ENCODE measurements around the gene SLC66A2. TPM values are rescaled to one million over a fixed set of nuclear protein-coding genes. Genes with fewer than 3 reads are reported as not detected.

Gene SLC66A2
- total RNA-seq, 1 experiment from 2014 or later, result 30.5 TPM

DNA sequence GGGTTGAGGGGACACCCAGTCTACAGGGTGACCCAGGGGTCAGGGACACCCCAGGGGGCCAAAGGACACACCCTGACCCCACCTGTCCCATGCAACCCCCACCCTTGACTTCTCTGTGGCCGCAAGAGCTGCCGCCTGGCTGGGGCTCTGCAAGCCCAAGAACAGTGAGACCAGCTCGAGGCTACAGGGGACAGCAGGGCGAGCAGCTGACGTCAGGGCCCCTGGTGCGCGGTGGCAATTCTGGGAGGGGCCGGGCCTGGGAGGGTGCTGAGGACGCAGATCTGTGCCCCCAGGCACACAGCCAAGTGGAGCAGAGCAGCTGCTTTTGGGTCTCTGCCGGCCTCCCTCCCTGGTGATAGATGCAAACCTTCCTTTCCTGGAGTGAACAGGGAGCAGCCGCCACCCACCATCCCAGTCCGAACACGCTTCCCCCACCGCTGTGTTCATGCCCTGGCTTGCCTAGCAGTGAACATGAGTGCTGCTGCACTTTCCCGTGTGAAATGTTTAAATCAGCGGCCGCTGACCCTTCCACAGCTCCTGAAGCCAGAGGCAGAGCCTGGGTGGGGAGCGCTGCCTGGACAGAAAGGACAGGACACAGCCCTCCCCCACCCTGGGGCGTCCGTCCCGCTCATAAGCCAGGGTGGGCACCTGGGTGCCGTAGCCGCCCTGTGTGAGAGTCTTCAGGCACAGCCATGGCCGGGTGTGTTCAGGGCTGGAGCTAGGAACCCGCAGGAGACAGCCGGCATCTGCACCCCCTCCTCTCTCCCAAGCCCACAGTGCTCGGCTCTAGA is 46.9 kb downstream of the SLC66A2 start:
- DNase-seq (ENCODE audit: low read depth), result no peak

DNA sequence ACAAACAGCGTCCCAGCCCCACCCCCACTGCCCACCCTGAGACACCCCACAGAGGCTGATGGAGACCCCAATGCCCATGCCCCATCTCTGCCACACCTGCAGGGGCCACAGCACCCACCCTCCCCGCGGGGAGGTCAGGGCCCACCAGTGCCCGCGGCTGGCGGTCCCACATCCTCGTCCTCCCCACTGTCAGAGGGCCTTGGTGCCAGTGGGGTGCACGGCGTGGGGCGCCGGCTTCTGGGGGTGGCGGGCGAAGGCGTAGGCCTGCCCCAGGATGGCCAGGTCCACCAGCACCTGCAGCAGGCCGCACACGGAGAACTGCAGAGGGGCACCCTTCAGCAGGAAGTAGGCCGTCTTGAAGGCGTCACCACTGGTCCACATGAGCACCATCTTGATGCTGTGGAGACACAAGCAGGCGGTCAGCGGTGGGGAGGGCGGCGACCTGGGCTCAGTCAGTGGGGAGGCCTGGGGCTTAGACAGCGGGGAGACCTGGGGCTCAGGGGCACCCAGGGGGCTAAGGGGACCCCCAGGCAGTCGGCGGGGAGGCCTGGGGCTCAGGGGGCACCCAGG is 47.6 kb downstream of the SLC66A2 start:
- DNase-seq (ENCODE audit: low read depth), result no peak

DNA sequence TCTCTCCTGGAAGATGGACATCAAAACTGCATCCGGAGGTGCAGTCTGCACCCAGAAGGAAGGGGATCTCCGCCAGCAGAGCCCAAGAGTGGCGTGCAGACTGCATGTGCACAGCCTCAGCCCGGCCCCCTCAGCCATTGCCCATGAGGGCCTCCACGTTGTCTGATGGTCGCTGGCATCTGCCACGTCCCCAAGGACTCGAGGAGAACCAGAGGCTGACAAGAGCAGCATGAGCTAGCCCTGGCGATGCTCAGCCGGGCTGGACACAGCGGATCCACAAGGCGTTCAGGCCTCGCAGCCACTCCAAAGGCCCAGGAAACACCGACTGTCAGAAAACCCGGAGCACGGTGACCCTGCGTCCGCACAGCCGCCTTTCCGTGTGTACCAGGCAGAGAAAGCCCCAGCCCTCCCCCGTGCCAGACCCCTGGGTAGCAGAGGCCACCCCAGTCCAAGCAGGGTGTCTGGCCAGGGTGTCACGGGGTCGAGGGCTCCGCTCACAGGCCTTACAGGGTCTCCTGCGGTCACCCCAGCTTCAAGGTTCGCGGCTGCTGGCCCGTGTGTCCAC is 48.3 kb downstream of the SLC66A2 start:
- DNase-seq (ENCODE audit: low read depth), result no peak

DNA sequence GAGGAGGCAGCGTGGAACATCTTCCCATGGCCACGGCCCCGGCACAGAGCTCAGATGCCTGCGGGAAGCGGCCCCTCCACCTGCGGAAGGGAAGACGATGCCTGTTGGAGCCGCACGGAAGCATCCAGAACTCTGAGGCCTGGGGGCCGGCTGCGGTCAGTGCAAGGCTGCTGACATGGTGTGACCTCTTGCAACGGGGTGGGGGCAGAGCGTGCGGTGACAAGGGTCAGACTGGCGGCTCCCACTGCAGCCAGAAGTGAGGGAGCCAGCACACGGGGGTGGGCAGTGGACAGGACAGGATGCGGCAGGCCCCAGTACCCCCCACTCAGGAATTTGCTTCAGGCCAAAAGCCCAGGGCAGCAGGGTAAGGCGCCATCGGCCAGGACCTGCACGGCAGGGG is 48.8 kb downstream of the SLC66A2 start:
- DNase-seq (ENCODE audit: low read depth), result no peak

DNA sequence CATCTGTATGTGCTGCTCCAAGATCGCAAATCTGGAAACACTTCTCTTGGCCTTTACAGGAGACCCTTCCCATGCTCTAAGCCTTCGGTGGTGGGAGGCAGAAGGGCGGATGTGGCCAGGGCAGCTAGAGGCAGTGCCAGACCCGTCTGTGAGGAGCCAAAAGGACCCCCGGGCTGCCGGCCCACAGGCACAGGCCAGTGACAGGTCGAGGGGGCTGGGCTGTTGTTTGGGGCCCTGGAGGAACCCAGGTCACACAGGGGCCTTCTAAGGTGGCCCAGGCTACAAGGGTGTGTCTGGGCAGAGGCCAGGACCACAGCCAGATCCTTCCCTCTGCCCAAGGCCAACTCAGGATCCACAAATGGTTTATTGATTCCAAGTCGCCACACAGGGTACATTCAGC is 49.4 kb downstream of the SLC66A2 start:
- DNase-seq (ENCODE audit: low read depth), result no peak

DNA sequence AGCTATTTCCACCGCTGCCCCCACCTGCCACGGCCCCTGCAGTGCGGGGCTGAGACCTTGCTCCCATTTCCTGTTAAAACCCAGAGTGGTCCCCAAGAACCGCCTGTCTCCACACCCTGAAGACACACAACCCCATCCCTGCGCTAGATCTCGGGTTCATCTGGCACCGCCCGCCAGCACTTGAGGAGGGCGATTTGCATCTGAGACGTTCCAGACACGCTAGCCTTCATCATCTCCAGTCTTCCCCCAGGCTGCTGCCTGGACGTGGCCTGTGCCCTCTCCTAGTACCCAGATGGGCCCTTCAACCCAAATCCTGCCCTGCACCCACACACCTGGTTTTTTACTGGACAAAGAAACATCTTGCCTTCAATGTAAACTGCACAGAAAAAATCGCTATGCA is 49.8 kb downstream of the SLC66A2 start:
- no peak for DNase-seq (ENCODE audit: low read depth)

DNA sequence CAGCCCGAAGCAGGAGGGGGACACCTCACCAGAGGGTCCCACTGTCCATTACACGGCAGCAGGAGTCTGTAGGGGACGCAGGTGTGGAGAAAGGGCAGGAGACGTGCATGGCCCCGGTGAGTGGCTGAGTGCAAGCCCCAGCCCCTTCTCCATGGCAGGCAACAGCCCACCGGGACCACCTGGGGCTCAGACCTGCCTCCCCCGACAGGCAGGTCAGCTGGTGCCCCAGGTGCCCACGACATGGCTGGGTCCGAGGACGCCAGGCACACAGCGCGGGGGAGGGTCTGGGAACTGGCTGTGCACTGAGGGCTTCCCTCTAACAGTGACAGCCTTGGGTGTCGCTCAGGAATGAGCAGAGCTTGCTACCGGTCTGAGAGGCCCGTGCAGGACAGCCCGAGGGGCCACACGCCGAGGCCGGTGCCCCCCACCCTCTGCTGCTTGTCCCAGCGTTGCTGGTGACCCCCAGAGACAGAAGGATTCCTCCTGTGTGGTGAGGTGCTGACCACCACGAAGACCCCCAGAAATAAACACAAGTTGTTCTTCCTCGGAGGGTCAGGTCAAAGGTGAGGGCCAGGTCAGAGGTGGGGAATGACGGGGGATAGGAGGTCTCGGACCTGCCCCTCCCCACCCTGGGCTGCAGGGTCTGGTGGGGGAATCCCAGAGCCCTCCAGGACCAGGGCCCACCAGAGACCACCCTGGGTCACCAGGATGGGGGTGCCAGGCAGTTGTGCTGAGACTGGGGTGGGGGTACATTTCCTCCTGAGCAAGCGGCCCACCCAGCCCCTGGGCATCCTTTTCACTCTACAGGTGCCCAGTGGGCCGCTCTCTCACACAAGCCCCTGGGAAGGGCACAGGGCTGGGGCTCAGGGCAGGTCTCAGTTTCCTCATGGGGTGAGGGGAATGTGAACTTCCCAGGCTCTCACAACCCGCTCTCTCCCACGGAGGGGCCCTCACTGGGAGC is 50.6 kb downstream of the SLC66A2 start:
- DNase-seq (ENCODE audit: low read depth), result no peak

DNA sequence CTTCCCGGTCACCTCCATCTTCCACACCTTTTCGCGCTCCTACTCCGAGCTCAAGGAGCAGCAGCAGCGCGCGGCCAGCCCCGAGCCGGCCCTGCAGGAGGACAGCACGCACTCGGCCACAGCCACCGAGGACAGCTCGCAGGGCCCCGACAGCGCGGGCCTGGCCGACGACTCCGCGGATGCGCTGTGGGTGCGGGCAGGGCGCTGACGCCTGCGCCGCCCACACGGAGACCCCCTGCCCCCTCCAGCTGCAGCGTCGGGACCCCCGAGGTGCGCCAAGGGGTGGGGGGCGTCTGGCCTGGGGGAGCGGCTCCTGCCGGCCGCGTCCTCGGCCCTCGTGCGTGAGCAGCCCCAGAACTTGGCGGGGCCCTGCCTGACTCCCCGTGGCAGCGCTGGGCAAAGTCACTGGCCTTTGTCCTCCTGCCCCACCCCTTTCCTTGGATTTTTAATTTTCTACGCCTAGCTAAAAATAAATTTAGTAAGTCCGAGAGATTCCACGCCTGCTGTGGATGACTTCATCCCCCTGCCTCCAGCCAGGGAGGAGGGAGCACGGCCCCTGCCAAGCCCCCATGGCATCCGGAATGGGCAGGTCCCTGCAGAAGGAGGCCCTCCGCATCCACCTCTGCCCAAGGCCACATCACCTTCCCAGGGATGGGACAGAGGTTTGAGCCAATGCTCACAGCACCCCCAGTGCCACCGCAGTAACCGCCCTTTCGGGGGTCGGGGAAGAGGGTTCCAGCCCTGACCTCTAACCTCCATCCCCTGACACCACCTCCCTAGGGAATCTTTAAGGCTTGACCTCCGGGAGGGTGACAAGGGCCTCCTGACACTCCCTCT is 51.6 kb downstream of the SLC66A2 start:
- no peak for DNase-seq (ENCODE audit: low read depth)

DNA sequence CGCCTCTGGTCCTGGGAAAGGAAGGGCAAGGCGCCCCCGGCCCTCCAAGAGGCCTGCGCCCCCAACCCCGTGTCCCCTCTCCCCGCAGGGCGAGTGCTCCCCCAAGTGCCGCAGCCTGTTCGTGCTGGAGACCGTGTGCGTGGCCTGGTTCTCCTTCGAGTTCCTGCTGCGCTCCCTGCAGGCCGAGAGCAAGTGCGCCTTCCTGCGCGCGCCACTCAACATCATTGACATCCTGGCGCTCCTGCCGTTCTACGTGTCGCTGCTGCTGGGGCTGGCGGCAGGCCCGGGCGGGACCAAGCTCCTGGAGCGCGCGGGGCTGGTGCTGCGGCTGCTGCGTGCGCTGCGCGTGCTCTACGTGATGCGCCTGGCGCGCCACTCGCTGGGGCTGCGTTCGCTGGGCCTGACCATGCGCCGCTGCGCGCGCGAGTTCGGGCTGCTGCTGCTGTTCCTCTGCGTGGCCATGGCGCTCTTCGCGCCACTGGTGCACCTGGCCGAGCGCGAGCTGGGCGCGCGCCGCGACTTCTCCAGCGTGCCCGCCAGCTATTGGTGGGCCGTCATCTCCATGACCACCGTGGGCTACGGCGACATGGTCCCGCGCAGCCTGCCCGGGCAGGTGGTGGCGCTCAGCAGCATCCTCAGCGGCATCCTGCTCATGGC is 52.4 kb downstream of the SLC66A2 start:
- DNase-seq (ENCODE audit: low read depth), result no peak

DNA sequence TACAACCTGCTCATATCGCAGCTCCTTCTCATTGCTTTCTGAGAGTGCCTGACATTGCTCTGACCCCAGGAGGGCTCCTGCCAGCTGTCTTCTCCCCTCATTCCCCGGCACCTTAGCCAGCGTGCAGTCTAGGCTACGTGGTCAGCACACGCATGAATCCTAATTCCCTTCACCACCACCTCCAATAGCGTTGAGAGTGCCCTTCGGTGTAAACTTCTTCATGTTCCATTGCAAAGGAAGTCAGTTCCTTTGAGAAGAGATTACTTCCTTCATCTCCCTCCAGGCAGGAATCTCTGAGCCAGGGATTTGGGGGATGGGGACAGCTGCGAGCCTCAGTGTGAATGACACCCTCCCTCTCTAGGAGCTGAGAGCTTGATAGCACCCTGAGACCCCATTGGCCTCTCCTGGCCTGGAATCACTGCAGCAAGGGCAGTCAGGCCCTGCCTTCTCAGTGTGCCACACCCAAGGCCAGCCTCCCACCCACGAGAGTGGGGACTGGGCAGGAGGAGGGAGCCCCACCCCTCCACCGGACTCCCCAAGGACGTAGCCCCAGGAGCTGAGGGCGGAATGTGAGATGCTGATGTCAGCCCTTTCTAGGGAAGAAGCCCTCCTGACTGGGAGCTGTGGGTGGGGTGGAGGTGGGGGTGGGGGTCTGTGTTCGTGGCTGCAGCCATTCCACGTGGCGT is 53.4 kb downstream of the SLC66A2 start:
- DNase-seq (ENCODE audit: low read depth), result no peak

DNA sequence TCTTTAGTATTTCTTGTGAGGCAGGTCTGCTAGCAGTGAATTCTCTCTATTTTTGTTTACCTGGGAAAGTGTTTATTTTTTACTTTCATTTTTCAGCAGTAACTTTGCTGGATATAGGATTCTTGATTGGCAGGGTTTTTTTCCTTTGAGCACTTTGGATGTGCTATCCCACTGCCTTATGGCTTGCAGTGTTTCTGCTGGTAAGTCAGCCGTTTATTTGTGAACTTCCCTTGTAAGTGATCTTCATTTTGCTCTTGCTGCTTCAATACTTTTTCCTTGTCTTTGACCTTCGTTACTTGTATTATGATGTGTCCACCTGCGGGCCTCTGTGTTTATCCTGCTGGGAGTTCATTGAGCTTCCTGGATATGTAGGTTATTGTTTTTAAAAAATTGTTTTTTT is 54.7 kb downstream of the SLC66A2 start:
- DNase-seq (ENCODE audit: low read depth), result no peak

DNA sequence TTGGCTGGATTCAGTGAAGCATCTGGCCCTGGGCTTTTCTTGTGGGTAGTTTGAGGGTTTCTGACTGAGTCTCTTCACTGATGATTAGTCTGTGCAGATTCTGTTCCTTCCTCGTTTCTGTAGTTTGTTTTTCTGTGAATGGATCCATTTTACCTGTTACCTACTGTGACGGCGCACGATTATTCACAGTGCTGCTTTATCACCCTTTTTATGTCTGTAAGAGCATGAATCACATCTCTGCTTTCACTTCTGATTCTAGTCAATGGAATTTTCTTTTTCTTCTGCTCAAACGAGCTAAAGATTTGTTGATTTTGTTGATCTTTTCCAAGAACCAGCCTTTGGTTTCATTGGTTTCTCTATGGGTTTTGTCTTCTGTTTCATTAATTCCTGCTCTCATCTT is 60.8 kb downstream of the SLC66A2 start:
- DNase-seq (ENCODE audit: low read depth), result no peak

DNA sequence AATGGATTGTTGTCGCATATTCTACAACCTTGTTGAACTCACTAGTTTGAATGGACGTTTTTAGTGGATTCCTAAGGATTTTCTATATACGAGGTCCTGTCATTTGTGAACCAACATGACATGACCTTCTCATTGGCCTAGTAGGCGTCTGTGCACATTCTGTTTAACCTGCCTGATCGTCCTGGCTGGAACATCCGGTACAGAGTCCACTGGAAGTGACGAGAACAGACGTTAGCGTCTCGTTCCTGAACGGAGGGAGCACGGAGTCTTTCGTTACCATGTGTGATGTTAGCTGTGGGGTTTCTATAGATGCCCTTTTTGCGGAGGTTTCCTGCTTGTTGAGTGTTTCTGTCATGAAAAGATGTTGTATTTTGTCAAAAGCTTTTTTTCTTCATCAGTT is 61.9 kb downstream of the SLC66A2 start:
- no peak for DNase-seq (ENCODE audit: low read depth)

DNA sequence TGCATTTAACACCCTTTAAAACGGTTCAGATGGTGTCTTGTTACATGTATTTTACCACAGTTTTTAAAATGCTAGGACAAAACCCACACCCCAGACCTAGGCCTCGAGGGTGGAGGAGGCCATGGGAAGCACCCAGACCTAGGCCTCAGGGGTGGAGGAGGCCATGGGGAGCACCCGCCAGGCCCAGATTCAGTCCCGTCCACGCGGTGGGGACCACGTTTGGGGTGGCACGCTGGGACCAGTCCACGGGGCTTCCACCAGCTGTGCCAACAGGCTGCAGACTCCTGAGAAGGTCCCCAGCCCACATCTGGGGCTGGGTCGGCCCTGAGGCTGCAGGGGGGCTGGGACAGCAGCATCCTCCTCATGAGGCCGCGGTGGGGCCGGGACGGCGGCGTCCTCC is 63.4 kb downstream of the SLC66A2 start:
- DNase-seq (ENCODE audit: low read depth), result no peak

DNA sequence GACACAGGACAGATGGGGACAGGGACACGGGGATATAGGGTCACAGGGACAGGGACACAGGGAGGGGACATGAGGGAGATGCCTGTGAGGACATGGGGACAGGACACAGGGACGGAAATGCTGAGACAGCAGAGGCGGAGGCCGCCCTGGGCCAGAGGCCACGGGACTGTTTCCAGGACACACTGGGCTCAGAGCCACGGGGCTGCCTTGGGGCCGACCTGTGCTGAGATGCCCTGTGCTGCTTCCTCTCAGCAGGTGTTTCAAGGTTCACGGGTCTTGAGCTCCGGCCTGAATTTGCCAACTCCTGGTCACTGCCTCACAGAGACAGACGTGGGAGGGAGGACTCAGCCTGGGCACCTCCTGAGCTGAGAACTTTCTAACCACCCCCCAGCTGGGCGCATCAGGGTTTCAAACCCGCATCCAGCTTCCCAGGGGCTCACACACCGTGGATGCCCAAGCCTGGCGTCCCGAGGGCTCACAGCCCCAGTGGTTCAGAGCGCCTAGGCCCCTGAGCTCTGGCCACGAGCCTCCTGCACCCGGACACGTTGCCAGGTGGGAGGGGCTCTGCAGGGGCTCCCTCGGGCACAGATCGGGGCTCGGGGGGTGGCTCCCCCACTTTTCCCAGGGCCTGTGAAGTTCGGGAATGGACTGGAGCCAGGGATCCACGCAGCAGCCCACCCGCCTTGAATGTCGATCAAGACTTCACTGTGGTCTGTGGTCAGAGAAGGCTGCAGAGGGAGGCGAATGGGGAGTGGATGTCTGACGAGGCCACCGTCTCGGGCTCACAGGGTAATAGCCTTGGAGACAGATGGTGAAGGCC is 64.1 kb downstream of the SLC66A2 start:
- no peak for DNase-seq (ENCODE audit: low read depth)

DNA sequence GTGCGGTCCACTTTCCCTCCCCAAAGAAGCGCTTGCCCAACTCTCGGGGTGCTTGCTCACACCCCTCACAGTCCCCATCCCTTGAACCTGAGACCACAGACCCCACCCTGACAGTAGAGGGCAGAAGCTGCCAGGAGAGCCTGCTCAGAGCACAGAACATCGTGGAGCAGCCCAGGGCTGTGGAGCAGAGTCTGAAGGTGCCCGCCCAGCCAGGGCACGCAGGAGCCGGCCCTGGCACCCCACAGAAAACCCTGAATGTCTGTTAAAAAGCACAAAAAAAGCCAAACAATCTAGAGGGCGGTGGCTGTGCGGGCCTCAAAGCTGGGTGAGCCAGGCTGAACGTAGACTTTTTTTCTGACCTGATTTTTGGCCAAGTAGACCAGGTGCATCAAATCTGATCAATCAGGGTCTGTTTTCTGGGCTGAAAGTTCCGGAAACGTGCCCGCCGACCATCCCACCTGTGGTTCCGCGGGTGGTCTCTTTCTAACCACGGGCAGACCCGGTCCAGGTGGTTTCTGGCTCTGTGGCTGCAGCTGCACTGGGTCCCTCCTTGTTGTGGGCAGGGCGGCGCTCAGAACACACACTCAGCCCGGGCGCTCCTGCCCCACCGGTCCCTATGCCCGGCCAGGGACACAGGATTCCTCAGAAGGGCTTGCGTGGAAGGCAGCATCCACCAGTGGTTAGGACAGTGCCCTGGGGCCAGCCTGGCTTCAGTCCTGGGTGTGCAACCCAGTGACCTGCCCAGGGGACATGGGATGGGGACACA is 66.3 kb downstream of the SLC66A2 start:
- DNase-seq (ENCODE audit: low read depth), result no peak

DNA sequence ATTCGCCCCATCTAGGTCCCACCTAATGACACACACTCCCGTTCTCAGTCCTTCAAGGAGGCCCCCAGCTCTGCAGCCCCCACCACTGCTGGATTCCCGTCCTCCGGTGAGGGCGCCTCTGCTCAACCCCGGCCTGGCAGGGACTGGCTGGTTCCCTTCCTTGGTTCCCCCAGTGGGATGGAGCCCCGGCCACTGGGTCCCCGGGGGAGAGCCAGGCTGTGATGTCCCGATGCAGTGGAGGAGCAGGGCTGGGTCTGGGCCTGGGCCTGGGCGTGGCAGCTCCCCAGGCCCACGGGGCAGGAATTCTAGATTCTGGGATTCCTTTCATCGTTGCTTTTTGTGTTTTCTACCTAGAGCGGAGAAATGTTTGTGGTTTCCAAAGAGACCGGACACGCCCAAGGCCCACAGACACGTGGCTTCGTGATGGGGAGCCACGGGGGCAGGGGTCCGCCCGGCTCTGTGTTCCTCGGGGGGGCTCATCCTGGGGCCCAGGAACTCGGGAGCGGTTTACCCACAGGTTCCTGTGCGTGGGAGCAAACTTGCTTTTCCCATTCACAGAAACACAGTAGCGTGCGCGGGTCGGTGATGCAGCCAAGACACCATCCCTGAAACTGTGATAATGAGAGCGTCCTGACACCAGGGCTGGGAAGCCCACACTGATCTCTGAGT is 67.0 kb downstream of the SLC66A2 start:
- no peak for DNase-seq (ENCODE audit: low read depth)

Data from M059J (cell line).